HCT116 (cell line): ENCODE measurements around the gene LYVE1. TPM values are rescaled to one million over a fixed set of nuclear protein-coding genes. Genes with fewer than 3 reads are reported as not detected.

Experiments
- ATAC-seq: fragments of 200-7000 bp; cut with Tn5 transposase; 2 replicates; pipeline ENCODE4 v1.9.1; 2020; ENCODE audit warnings: mild to moderate bottlenecking, moderate library complexity
- BruUV-seq: library from RNA; stranded (reverse); fragments of 400-500 nt; replicated peaks from 2 replicates; lab custom pipeline; 2021; lab: Mats Ljungman, UMichigan
- CTCF ChIA-PET: fragments of 300-600 bp; sonication (Branson Sonifier 250); formaldehyde crosslinking; loops from one replicate; lab custom pipeline; 2021; ENCODE audit warnings: antibody characterized with exemption; lab: Charles Lee
- POLR2A ChIA-PET: fragments of 300-600, 350-600 bp; sonication (Branson Sonifier 250); formaldehyde crosslinking; loops from one replicate; lab custom pipeline; 2021; ENCODE audit warnings: antibody characterized with exemption; lab: Charles Lee
- RAD21 ChIA-PET, 2 experiments: fragments of 300-600 bp; sonication (Branson Sonifier 250); formaldehyde crosslinking; loops; one replicate each; lab custom pipeline; 2023; ENCODE audit warnings: low total read pairs in 2 of 2; ENCODE audit not compliant: uncharacterized antibody in 2 of 2, unreplicated experiment in 2 of 2, low non-redundant PET in 1 of 2; lab: Charles Lee
- DNase-seq: peaks from one replicate; pipeline ENCODE4 v3.0.0-alpha.2; 2010; ENCODE audit warnings: low read depth, low spot score
- H2AFZ ChIP-seq: fragments of 200-600 bp; shearing (Covaris generic), sonication (generic); 2 replicates; pipeline ENCODE4 v1.6.1; 2017; ENCODE audit warnings: low read depth, mixed run types, mixed read lengths, antibody characterized with exemption, low read length; ENCODE audit not compliant: poor library complexity, severe bottlenecking
- H3K27ac ChIP-seq: 2 replicates; pipeline ENCODE4 v1.5.1; 2012; ENCODE audit warnings: low read depth, low read length
- H3K27me3 ChIP-seq: fragments of 200-600 bp; sonication (generic); 2 replicates; pipeline ENCODE4 v1.6.1; 2016; ENCODE audit warnings: mixed run types, low read length, mixed read lengths; ENCODE audit not compliant: insufficient read depth
- H3K36me3 ChIP-seq, 2 experiments: fragments of 200-500 bp in 1 of 2; fragments of 200-600 bp in 1 of 2; sonication (Bioruptor generic) in 1 of 2; sonication (generic) in 1 of 2; 2 replicates each; pipeline versions ENCODE4 v1.5.1 to v1.6.1; 2014 to 2016; ENCODE audit warnings: low read length in 2 of 2, inconsistent platforms in 1 of 2, mixed read lengths in 1 of 2, mixed run types in 1 of 2; ENCODE audit not compliant: insufficient read depth in 2 of 2, control insufficient read depth in 1 of 2
- H3K4me1 ChIP-seq, 2 experiments: fragments of 200-600 bp in 1 of 2; sonication (generic) in 1 of 2; 2 replicates each; pipeline versions ENCODE4 v1.5.1 to v1.6.1; 2012 to 2017; ENCODE audit warnings: low read length in 2 of 2, inconsistent platforms in 1 of 2, mild to moderate bottlenecking in 1 of 2, mixed read lengths in 1 of 2, mixed run types in 1 of 2, moderate library complexity in 1 of 2; ENCODE audit not compliant: insufficient read depth in 2 of 2, control insufficient read depth in 1 of 2
- H3K4me2 ChIP-seq: fragments of 200-600 bp; sonication (generic); 2 replicates; pipeline ENCODE4 v1.6.1; 2017; ENCODE audit warnings: mixed run types, low read length, mixed read lengths
- H3K4me3 ChIP-seq, 2 experiments: fragments of 200-600 bp in 1 of 2; sonication (generic) in 1 of 2; replicated peaks in 1 of 2; 2 replicates each; pipeline ENCODE4 v1.5.1; 2011 to 2016; ENCODE audit warnings: low read length in 2 of 2, control low read depth in 1 of 2, low read depth in 1 of 2, mild to moderate bottlenecking in 1 of 2, mixed read lengths in 1 of 2, mixed run types in 1 of 2
- H3K79me2 ChIP-seq: fragments of 200-600 bp; sonication (generic); 2 replicates; pipeline ENCODE4 v1.6.1; 2017; ENCODE audit warnings: mild to moderate bottlenecking, mixed run types, low read length, moderate library complexity, mixed read lengths; ENCODE audit not compliant: insufficient read depth
- H3K9ac ChIP-seq: fragments of 200-600 bp; sonication (generic); 2 replicates; pipeline ENCODE4 v1.6.1; 2016; ENCODE audit warnings: low read length, mixed read lengths
- H3K9me2 ChIP-seq: fragments of 200-600 bp; sonication (generic), shearing (Covaris generic); 2 replicates; pipeline ENCODE4 v1.6.1; 2017; ENCODE audit warnings: mixed run types, mild to moderate bottlenecking, moderate library complexity; ENCODE audit not compliant: insufficient read depth
- H3K9me3 ChIP-seq, 2 experiments: fragments of 200-500 bp in 1 of 2; fragments of 200-600 bp in 1 of 2; sonication (Bioruptor generic) in 1 of 2; sonication (generic) in 1 of 2; 2 replicates each; pipeline ENCODE4 v1.6.1; 2014 to 2017; ENCODE audit warnings: low read length in 2 of 2, mixed read lengths in 2 of 2, inconsistent platforms in 1 of 2, low read depth in 1 of 2, mild to moderate bottlenecking in 1 of 2, mixed run types in 1 of 2, moderate library complexity in 1 of 2; ENCODE audit not compliant: control insufficient read depth in 1 of 2, insufficient read depth in 1 of 2
- H4K20me1 ChIP-seq: fragments of 200-600 bp; sonication (generic), shearing (Covaris generic); 2 replicates; pipeline ENCODE4 v1.6.1; 2017; ENCODE audit warnings: mixed run types, mild to moderate bottlenecking, moderate library complexity; ENCODE audit not compliant: insufficient read depth
- CTCF ChIP-seq, 3 experiments: fragments of 200-600 bp in 1 of 3; sonication (generic) in 1 of 3; IDR thresholded peaks in 2 of 3; conservative IDR thresholded peaks in 1 of 3; 2 replicates each; pipeline ENCODE4 v1.5.1; 2012 to 2017; ENCODE audit warnings: low read depth in 2 of 3, low read length in 2 of 3, antibody characterized with exemption in 1 of 3, borderline replicate concordance in 1 of 3, control low read depth in 1 of 3, mild to moderate bottlenecking in 1 of 3, mixed read lengths in 1 of 3, mixed run types in 1 of 3, moderate library complexity in 1 of 3; ENCODE audit not compliant: insufficient read depth in 1 of 3
- JUND ChIP-seq: IDR thresholded peaks from 2 replicates; pipeline ENCODE4 v1.6.1; 2012
- MAX ChIP-seq: IDR thresholded peaks from 2 replicates; pipeline ENCODE4 v1.6.1; 2012
- SIN3A ChIP-seq: IDR thresholded peaks from 2 replicates; pipeline ENCODE4 v1.6.1; 2012; ENCODE audit warnings: low read depth
- ZBTB33 ChIP-seq: IDR thresholded peaks from 2 replicates; pipeline ENCODE4 v1.6.1; 2011; ENCODE audit warnings: mild to moderate bottlenecking, low read length, moderate library complexity; ENCODE audit not compliant: insufficient replicate concordance; ENCODE audit errors: extremely low read depth
- intact Hi-C: fragments of 100-400 bp; cut with micrococcal nuclease; formaldehyde crosslinking; loops from 2 replicates; pipeline ENCODE4 v1.10.0; 2022
- total RNA-seq: library from RNA; stranded (reverse); gene quantifications from one replicate; pipeline ENCODE4 v1.2.1, GENCODE V29; 2021; ENCODE audit not compliant: unreplicated experiment

LYVE1 gene
- total RNA-seq, 1 experiment from 2014 or later = 0.34 TPM

GRCh38 chr11:10602945-10603344 lies 34.5 kb upstream of the LYVE1 start:
- Histone ChIP-seq H3K9ac (no peak overlapping the region), H3K4me1 (peaks cover 0 to 11% of the 10 kb centered on the region in 2 experiments; a peak in 1 of 4 replicates), H3K27ac (no peak overlapping the region), H3K4me3 (no peak overlapping the region), H3K27me3 (no peaks in the 10 kb centered on the region), H3K79me2 (no peaks in the 10 kb centered on the region), H4K20me1 (no peaks in the 10 kb centered on the region), H3K9me3 (no peaks in the 10 kb centered on the region), H2AFZ (no peak overlapping the region)
- intact Hi-C loops = no loop called here
- no peak for TF ChIP-seq ZBTB33
- peak in 1 of 3 experiments; percentile 14; a peak in 1 of 6 replicates for TF ChIP-seq CTCF (IDR thresholded peaks at IDR 0.05 in 2 of 3, conservative IDR thresholded peaks at IDR 0.05 in 1 of 3; ENCODE audit: borderline replicate concordance in 1 of 3, insufficient read depth in 1 of 3, low read depth in 2 of 3, low read length in 2 of 3)
- TF ChIP-seq, all 23 proteins: peak for 1
- no TSS peak for BruUV-seq
- Histone ChIP-seq H3K36me3 (no peaks in the 10 kb centered on the region), H3K9me2 (no peaks in the 10 kb centered on the region), H3K4me2 (no peak overlapping the region)
- ChIA-PET RAD21 (no interaction called here), POLR2A (no interaction called here), CTCF (no interaction called here)
- DNase-seq = no peak
- ATAC-seq = no peak

- intact Hi-C loops = no loop called here
- ChIA-PET POLR2A (no interaction called here), RAD21 (no interaction called here), CTCF (no interaction called here)
- H3K9me2 ChIP-seq = no peaks in the 10 kb centered on the region
- H3K4me3 ChIP-seq = no peak overlapping the region
- no peak overlapping the region for H3K4me2 ChIP-seq
- H4K20me1 ChIP-seq = no peaks in the 10 kb centered on the region
- H3K9ac ChIP-seq = no peak overlapping the region
- H3K9me3 ChIP-seq = no peaks in the 10 kb centered on the region
- no peak overlapping the region for H2AFZ ChIP-seq
- H3K79me2 ChIP-seq = no peaks in the 10 kb centered on the region
- no TSS peak for BruUV-seq
- H3K36me3 ChIP-seq = no peaks in the 10 kb centered on the region
- peaks cover 0 to 11% of the 10 kb centered on the region in 2 experiments; a peak in 1 of 4 replicates for H3K4me1 ChIP-seq
- H3K27ac ChIP-seq = no peak overlapping the region
- TF ChIP-seq MAX (no peak), CTCF (IDR thresholded peaks at IDR 0.05 in 2 of 3, conservative IDR thresholded peaks at IDR 0.05 in 1 of 3; ENCODE audit: borderline replicate concordance in 1 of 3, insufficient read depth in 1 of 3, low read depth in 2 of 3, low read length in 2 of 3) (no peak), JUND (no peak), SIN3A (no peak)
- H3K27me3 ChIP-seq = no peaks in the 10 kb centered on the region
- ATAC-seq = no peak
- no peak for DNase-seq
Observed at GRCh38 chr11:10602366-10602765, 33.9 kb upstream of the LYVE1 start.
